ENCODE results near the gene XYLB.

DNA sequence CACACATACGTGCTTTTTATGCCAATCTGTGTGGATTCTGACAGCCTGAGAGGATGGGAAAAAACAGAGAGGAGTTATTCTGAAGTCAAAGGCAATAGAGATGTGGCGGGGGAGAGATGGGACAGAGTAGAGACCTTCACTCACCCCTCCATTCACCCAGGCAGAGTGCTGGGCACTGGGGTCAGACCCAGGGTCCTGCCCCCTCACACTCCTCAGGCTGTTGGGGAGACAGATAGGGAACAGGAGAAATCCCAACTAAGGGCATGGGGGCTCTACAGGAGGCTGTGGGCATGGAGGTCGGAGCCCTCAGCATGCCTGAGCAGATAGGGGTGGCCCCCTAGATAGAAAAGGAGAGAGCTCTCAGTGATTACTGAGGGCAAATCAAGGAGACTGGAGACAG, 34.2 kb upstream of the XYLB start:
- no peak for TF ChIP-seq EZH2phosphoT487 (IDR thresholded peaks at IDR 0.05; ENCODE audit: borderline replicate concordance)
- no peak for TF ChIP-seq EZH2 (IDR thresholded peaks at IDR 0.05)
- TF ChIP-seq, protein P1, sequence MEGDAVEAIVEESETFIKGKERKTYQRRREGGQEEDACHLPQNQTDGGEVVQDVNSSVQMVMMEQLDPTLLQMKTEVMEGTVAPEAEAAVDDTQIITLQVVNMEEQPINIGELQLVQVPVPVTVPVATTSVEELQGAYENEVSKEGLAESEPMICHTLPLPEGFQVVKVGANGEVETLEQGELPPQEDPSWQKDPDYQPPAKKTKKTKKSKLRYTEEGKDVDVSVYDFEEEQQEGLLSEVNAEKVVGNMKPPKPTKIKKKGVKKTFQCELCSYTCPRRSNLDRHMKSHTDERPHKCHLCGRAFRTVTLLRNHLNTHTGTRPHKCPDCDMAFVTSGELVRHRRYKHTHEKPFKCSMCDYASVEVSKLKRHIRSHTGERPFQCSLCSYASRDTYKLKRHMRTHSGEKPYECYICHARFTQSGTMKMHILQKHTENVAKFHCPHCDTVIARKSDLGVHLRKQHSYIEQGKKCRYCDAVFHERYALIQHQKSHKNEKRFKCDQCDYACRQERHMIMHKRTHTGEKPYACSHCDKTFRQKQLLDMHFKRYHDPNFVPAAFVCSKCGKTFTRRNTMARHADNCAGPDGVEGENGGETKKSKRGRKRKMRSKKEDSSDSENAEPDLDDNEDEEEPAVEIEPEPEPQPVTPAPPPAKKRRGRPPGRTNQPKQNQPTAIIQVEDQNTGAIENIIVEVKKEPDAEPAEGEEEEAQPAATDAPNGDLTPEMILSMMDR (IDR thresholded peaks at IDR 0.05 in 2 of 3, conservative IDR thresholded peaks at IDR 0.05 in 1 of 3; ENCODE audit: borderline replicate concordance in 1 of 3, insufficient read depth in 1 of 3, low read depth in 2 of 3, low read length in 2 of 3), result no peak
- TF ChIP-seq EGR1 (IDR thresholded peaks at IDR 0.05; ENCODE audit: low read depth), result no peak
- no peak for TF ChIP-seq POLR2AphosphoS5 (IDR thresholded peaks at IDR 0.05; ENCODE audit: low read depth, low read length)
- TF ChIP-seq, protein P2, sequence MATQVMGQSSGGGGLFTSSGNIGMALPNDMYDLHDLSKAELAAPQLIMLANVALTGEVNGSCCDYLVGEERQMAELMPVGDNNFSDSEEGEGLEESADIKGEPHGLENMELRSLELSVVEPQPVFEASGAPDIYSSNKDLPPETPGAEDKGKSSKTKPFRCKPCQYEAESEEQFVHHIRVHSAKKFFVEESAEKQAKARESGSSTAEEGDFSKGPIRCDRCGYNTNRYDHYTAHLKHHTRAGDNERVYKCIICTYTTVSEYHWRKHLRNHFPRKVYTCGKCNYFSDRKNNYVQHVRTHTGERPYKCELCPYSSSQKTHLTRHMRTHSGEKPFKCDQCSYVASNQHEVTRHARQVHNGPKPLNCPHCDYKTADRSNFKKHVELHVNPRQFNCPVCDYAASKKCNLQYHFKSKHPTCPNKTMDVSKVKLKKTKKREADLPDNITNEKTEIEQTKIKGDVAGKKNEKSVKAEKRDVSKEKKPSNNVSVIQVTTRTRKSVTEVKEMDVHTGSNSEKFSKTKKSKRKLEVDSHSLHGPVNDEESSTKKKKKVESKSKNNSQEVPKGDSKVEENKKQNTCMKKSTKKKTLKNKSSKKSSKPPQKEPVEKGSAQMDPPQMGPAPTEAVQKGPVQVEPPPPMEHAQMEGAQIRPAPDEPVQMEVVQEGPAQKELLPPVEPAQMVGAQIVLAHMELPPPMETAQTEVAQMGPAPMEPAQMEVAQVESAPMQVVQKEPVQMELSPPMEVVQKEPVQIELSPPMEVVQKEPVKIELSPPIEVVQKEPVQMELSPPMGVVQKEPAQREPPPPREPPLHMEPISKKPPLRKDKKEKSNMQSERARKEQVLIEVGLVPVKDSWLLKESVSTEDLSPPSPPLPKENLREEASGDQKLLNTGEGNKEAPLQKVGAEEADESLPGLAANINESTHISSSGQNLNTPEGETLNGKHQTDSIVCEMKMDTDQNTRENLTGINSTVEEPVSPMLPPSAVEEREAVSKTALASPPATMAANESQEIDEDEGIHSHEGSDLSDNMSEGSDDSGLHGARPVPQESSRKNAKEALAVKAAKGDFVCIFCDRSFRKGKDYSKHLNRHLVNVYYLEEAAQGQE (IDR thresholded peaks at IDR 0.05; ENCODE audit: low read depth), result no peak
- TF ChIP-seq POLR2A (IDR thresholded peaks at IDR 0.05; ENCODE audit: borderline replicate concordance, extremely low read depth, insufficient read depth, insufficient read length), result no peak
- no peak for TF ChIP-seq SRF (IDR thresholded peaks at IDR 0.05; ENCODE audit: low read depth)
- TF ChIP-seq ZNF274 (IDR thresholded peaks at IDR 0.05; ENCODE audit: low read depth, low read length), result no peak
- no peak for TF ChIP-seq ZBTB33 (IDR thresholded peaks at IDR 0.05; ENCODE audit: extremely low read depth, insufficient replicate concordance, low read length)
- no peak for TF ChIP-seq YY1 (IDR thresholded peaks at IDR 0.05; ENCODE audit: extremely low read depth, insufficient replicate concordance, low read depth, low read length)
- TF ChIP-seq, protein P3, sequence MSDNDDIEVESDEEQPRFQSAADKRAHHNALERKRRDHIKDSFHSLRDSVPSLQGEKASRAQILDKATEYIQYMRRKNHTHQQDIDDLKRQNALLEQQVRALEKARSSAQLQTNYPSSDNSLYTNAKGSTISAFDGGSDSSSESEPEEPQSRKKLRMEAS (IDR thresholded peaks at IDR 0.05), result no peak
- no peak for TF ChIP-seq ELF1 (IDR thresholded peaks at IDR 0.05; ENCODE audit: borderline replicate concordance, low read depth)
- TF ChIP-seq, protein P4, sequence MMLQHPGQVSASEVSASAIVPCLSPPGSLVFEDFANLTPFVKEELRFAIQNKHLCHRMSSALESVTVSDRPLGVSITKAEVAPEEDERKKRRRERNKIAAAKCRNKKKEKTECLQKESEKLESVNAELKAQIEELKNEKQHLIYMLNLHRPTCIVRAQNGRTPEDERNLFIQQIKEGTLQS (IDR thresholded peaks at IDR 0.05), result no peak
